Measurements from ENCODE around the gene ATP2A1.

The ATP2A1 gene

DNA sequence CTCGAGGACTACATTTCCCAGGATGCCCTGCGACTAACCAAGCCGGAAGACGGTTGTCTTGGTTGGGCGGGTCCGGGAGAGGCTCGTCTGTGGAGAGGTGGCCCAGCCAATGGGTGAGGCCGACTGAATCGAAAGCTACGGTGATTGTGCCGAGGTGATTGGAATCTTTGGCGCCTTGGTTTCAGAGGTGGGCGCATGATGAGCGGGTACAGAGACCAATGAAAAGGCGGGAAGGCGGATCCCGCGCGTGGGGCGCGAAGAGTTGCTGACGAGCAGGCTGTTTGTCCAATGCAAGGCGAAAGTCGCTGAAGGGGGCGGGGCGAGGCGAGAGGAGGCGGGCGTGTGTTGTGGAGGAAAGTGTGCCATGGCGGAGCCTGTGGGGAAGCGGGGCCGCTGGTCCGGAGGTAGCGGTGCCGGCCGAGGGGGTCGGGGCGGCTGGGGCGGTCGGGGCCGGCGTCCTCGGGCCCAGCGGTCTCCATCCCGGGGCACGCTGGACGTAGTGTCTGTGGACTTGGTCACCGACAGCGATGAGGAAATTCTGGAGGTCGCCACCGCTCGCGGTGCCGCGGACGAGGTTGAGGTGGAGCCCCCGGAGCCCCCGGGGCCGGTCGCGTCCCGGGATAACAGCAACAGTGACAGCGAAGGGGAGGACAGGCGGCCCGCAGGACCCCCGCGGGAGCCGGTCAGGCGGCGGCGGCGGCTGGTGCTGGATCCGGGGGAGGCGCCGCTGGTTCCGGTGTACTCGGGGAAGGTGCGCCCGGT is 72.5 kb downstream of the ATP2A1 start, which contains the start of gene NFATC2IP:
NFATC2IP (plus strand) TSS at position 290 of the 762 bp plus-strand sequence; CDS start at position 365, 75 bp downstream.
- H3K36me3 ChIP-seq = peaks cover 28 to 36% (median 30%) of the 10 kb centered on the region in 3 donors
- no peaks in the 10 kb centered on the region for H3K27me3 ChIP-seq
- peaks cover 0 to 27% (median 15%) of the 10 kb centered on the region in 4 donors for H3K4me1 ChIP-seq
- TF ChIP-seq, protein P1, sequence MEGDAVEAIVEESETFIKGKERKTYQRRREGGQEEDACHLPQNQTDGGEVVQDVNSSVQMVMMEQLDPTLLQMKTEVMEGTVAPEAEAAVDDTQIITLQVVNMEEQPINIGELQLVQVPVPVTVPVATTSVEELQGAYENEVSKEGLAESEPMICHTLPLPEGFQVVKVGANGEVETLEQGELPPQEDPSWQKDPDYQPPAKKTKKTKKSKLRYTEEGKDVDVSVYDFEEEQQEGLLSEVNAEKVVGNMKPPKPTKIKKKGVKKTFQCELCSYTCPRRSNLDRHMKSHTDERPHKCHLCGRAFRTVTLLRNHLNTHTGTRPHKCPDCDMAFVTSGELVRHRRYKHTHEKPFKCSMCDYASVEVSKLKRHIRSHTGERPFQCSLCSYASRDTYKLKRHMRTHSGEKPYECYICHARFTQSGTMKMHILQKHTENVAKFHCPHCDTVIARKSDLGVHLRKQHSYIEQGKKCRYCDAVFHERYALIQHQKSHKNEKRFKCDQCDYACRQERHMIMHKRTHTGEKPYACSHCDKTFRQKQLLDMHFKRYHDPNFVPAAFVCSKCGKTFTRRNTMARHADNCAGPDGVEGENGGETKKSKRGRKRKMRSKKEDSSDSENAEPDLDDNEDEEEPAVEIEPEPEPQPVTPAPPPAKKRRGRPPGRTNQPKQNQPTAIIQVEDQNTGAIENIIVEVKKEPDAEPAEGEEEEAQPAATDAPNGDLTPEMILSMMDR (IDR thresholded peaks at IDR 0.05) = no peak
- H3K9me3 ChIP-seq = no peaks in the 10 kb centered on the region
- DNase-seq = peak; percentile 100
- peak within 1 kb of the TSS; percentile 87 to 90 for H3K27ac ChIP-seq
- intact Hi-C loops (cut with DNase I; ENCODE audit: low total_unique reads) = no loop called here
- H3K4me3 ChIP-seq = peak within 1 kb of the TSS; percentile 78 to 92

DNA sequence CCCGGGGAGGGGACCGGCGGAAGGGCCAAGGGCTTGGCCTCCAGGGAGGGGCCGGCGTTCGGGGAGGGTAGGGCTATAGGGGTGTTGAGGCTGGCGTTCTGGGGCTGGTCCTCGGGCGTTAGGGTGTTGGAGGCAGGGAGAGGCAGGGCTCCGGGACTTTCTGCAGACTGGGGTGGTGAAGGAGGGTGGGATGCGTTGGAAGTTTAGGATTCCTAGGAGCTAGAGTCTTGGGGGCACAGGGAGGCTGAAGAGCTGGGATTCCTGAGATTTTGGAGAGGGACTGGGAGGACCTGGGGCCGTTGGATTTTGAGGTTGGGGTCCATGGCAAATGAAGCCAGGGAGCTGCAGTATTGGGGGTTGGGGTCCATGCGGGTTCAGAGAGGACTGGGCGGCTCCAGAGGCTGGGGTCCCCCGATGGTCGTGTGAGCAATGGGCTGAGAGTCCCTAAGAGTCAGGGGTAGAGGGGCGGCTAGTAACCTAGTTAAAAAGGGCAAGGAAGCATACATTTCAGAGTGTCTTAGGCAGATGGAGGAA is 73.2 kb downstream of the ATP2A1 start:
- TF ChIP-seq, protein P1 (IDR thresholded peaks at IDR 0.05) = no peak
- Histone ChIP-seq H3K4me3 (peak overlapping the region; percentile 78 to 92), H3K4me1 (peaks cover 0 to 26% (median 14%) of the 10 kb centered on the region in 4 donors), H3K27me3 (no peaks in the 10 kb centered on the region), H3K9me3 (no peaks in the 10 kb centered on the region), H3K36me3 (peaks cover 35 to 43% (median 36%) of the 10 kb centered on the region in 3 donors), H3K27ac (peak overlapping the region; percentile 87 to 90)
- DNase-seq = peak in 1 of 2 donors; percentile 70
- intact Hi-C loops (cut with DNase I; ENCODE audit: low total_unique reads) = no loop called here

All from tibial artery (tissue), 4 donors.